OCI-M1 (cell line): ENCODE measurements around the gene APBB3.
"Not testable (repeated sequence)": the region's sequence is repeated elsewhere in the genome, so short reads cannot be mapped to it uniquely, and the experiment has no call there.

Experiments used
- DNase-seq: peaks from one replicate; lab custom pipeline; 2025; lab: John Stamatoyannopoulos, UW

Gene APBB3, protein sequence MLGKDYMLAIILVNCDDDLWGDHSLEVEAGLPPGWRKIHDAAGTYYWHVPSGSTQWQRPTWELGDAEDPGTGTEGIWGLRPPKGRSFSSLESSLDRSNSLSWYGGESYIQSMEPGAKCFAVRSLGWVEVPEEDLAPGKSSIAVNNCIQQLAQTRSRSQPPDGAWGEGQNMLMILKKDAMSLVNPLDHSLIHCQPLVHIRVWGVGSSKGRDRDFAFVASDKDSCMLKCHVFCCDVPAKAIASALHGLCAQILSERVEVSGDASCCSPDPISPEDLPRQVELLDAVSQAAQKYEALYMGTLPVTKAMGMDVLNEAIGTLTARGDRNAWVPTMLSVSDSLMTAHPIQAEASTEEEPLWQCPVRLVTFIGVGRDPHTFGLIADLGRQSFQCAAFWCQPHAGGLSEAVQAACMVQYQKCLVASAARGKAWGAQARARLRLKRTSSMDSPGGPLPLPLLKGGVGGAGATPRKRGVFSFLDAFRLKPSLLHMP

DNA sequence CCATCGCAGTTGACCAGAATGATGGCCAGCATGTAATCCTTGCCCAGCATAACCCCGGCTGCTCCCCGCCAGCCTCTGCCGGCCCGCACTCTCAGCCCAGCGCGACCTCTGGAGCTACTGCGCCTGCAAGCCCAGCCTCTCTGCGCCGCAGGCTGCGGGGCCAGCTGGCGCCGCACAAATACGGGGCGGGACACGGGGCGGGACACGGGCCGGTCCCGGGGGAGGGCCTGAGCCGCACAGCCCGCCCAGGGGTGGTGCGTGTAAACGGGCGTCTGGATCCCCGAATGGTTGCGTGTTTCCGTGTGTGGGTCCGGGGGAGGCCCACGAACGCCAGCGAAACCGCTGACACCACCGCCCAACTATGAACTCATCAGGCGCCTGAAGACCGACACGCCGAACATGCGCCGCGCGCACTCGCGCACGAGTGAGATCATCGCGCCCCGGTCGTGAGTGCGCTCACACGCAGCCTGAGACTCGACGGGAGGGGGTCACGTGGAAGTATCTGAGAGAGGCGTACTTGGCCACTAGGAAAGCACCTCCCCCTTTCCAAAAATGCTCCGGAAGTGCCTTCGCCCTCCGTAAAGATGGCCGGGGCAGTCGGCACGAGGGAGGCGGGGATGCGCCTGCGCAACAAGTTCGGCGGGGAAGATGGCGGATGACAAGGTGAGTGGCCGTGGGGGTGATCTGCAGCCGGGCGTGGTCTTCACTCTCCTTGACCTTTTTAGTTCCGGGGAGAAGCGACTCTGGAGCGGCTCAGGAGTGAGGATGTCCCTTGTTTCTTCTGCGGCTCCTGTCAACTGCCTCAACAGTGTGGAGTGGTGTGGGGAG lies at the start of gene APBB3, which contains the start of gene SLC35A4:
Gene APBB3, minus strand, starts transcription at position 403 of the 828 bp plus-strand sequence. Its CDS starts 353 bp downstream, at position 50.
Gene SLC35A4, plus strand, starts transcription at position 633 of the 828 bp plus-strand sequence. CDS start 2,342 bp downstream, outside the sequence.
- DNase-seq = peak; percentile 99

DNA sequence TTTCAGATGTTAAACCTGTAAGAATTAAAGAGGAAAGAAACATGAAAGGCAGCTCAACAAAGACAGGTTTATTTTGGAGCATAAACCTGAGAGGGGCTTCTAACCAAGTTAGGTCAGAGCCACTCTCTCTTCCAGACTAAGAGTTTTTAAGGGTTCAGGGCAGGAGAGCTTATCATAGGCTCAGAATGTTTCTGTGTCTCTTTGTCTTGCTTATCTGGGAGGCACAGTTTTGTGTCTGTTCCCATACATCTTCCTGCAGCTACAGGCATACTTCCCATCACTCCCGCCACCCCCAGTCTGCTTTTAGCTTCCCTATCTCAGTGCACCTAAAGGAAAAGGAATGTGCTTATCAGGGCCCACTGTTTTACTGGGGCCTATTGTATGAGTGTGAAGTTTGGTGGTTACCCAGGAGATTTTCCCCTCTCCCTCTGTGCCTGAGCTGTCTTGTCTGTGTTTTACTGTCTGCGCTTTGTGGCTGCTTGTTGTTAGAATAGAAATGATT lies 46.7 kb upstream of the APBB3 start:
- peak; percentile 90 for DNase-seq

- no peak for DNase-seq
Measured at GRCh38 chr5:140609126-140609525, 44.7 kb upstream of the APBB3 start.

- no peak for DNase-seq
Measured at GRCh38 chr5:140608722-140609121, 44.3 kb upstream of the APBB3 start.

- peak; percentile 23 for DNase-seq
Measured at GRCh38 chr5:140607031-140607430, 42.6 kb upstream of the APBB3 start.

- DNase-seq = no peak
Measured at GRCh38 chr5:140605879-140606278, 41.5 kb upstream of the APBB3 start.

GRCh38 chr5:140603734-140604133 lies 39.3 kb upstream of the APBB3 start:
- no peak for DNase-seq

DNA sequence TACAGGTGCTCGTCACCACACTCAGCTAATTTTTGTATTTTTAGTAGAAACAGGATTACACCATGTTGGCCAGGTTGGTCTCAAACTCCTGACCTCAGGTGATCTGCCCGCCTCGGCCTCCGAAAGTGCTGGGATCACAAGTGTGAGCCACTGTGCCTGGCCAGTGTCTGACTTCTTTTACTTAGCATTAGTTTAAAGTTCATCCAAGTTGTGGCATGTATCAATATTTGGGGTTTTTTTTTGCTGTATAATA lies 39.0 kb upstream of the APBB3 start:
- DNase-seq = not testable (repeated sequence)

DNA sequence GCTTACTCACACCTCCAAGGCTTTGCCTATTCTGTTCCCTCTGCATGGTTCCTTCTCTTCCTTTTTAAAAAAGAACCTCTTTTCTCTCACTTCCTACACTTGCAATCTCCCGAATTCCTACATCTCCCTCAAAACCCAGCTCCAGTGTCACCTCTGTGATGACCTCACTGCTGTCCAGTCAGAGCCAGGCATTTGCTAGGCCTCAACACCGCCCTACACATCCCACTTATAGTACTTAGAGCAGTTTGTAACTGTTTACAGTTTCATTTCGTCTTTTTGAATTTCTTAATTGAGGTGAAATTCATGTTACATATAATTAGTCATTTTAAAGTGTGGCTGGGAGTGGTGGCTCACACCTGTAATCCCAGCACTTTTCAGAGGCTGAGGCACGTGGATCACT lies 37.7 kb upstream of the APBB3 start:
- no peak for DNase-seq

- DNase-seq = no peak
Measured at GRCh38 chr5:140600096-140600495, 35.7 kb upstream of the APBB3 start.

DNA sequence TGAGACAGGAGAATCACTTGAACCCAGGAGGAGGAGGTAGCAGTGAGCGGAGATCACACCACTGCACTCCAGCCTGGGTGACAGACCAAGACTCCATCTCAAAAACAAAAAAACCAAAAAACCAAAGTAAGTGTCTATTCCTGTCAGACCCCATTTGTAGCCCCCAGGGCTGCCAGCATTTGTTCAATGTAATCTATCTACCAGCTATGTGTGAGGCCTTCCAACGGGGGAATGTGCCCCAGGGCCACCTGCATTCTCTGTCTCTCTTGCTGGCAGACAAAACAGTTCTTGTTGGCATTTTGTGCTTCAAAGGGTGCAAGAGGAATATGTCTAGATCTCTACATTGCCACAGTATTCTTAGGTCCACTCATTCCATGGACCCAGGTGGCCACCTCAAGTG lies 34.4 kb upstream of the APBB3 start:
- no peak for DNase-seq

- no peak for DNase-seq
Measured at GRCh38 chr5:140596321-140596741, 31.9 kb upstream of the APBB3 start.

DNA sequence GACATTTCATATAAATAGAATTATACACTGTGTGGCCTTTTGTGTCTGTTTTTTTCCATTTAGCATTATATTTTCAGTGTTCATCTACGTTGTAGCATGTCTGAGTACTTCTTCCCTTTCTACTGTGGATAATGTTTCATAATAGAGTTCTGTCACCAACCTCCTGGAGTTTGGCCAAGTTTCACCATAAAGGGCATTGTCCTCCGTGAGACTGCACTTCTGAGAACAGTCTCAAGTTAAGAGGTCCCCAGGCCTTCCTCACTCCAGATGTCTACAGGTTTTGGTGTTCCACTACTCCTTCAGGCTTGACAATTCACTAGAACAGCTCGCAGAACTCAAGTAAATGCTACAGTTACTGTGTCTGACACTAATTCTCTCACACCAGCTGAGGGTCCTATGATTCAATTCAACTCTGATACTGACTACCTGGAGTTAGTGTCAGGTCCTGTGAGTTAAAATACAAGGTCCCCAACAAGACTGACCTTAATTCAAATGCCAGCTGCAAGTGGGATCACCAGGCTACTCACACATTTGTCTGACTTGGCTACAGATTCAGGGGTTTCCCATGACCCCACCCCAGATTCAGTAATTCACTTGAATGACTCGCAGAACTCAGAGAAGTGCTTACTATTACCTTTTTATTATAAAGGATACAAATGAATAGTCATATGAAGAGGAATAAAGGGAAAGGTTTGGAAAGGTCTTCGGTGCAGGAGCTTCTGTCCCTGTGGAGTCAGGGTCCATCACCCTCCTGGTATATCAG lies 31.3 kb upstream of the APBB3 start:
- peak; percentile 85 for DNase-seq

- DNase-seq = no peak
Measured at GRCh38 chr5:140594169-140594568, 29.8 kb upstream of the APBB3 start.

DNA sequence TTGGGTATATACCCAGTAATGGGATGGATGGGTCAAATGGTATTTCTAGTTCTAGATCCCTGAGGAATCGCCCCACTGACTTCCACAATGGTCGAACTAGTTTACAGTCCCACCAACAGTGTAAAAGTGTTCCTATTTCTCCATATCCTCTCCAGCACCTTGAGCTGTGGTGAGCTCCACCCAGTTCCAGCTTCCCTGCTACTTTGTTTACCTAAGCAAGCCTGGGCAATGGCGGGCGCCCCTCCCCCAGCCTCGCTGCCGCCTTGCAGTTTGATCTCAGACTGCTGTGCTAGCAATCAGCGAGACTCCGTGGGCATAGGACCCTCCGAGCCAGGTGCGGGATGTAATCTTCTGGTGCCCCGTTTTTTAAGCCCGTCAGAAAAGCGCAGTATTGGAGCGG lies 28.7 kb upstream of the APBB3 start:
- DNase-seq = not testable (repeated sequence)

DNA sequence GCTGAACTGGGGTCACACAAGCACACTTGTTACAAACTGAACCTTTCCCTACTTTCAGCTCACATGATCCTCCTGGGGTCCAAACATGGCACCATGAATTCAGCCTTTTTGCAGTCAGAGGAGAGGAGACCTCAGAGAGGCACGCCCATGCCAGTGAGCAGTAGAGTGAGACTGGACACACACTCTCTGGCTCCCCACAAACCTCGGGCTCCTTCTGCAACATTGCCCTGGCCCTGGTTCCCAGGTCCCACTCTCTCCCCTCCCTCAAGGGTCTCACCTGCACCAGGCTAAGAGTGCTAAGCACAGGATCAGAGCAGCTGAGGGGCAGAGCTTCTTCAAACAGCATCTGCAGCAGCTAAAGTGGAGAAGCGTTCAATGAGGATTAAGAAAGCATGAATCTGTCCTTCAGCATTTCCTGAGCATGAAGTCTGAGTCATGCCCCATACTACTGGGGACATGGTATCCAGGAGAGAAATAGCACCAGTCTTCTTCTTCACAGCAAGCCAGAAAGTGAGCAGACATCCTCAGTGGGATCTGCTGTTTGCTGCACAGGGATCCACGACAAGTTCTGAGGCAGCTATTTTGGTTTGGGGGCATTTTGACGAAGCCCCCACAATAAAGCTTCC lies 27.5 kb upstream of the APBB3 start:
- no peak for DNase-seq

- DNase-seq = no peak
Measured at GRCh38 chr5:140590861-140591260, 26.5 kb upstream of the APBB3 start.

DNA sequence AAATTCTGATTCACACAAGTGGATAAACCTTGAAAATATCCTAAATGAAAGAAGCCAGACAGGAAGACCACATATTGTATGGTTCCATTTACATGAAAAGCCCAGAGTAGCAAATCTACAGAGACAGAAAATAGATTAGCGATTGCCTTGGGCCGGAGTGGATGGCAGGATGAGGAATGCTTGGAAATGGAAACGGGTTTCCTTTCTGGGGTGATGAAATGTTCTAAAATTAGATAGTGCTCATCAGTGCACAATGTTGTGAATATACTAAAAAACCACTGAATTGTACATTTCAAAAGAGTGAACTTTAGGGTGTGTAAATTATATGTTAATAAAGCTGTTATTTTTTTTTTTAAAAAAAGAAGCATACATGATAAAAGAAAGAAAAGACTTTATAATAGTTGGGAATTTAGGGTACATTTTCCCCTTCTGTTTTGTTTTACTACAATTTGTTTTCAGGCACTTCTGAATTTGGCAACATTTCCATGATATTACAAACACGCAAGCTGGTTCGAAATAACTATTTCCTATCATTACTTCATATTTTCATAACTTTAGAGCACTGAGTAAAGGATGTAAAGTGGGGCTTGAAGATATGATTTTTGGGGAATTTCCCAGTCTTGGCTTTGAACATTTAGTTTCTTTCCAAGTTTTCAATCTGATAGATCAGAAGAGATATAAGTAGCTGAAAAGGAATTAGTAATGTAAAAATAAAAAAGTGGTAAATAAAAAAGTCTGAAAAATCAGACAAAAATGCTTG lies 24.1 kb upstream of the APBB3 start:
- DNase-seq = no peak

GRCh38 chr5:140587495-140587894 lies 23.1 kb upstream of the APBB3 start:
- DNase-seq = no peak

GRCh38 chr5:140579188-140579747 lies 14.9 kb upstream of the APBB3 start:
- not testable (repeated sequence) for DNase-seq
